IPS-NIHi7 (cell line): ENCODE measurements around the gene PDE4D.
"Not testable (repeated sequence)": the region's sequence is repeated elsewhere in the genome, so short reads cannot be mapped to it uniquely, and the experiment has no call there.

ENCODE experiments used
- DNase-seq: peaks from one replicate; pipeline ENCODE4 v3.0.0; 2012; ENCODE audit warnings: mixed read lengths; ENCODE audit errors: extremely low spot score

Gene PDE4D

GRCh38 chr5:59474324-59474723 lies 419.2 kb downstream of the PDE4D start:
- no peak for DNase-seq

DNA sequence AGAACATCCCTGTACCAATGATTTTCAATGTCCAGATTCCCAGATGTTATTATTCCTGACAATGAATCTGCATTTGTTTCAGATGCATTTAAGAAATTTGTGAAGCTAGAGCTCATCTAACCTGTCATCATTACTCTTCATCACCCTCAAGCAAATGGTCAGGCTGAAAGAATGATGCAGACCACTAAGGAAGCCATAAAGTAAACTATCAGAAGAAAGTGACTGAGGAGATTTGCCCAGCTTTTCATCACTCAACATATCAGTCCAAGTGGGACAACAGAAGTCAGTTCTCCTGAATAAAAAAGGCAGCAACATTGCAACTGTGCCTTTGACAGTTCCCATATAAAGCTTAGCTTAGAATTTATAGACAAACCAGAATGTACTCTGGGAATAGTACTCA lies 419.9 kb downstream of the PDE4D start:
- no peak for DNase-seq

GRCh38 chr5:59471463-59471862 lies 422.1 kb downstream of the PDE4D start:
- DNase-seq: no peak

DNA sequence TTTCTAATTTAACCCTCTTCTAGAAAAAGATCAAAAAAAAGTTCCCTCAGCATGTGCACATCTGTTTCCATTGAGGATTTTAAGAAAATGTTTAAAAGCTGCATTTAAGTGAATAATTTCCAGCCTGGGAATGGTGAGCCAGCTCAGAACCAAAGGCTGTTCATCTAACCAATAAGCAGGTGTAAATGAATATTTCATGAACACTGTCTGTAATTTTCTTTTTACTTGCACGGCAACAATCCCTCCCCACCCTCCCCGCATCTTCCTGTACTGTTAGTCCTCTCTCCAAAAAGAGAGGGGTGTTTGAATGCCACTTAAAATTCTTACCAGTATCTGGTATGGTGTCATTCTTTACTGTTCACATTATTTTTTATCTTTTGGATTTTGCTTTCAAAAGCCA lies 425.6 kb downstream of the PDE4D start:
- DNase-seq: no peak

GRCh38 chr5:59466271-59466670 lies 427.3 kb downstream of the PDE4D start:
- peak; percentile 25 for DNase-seq

DNA sequence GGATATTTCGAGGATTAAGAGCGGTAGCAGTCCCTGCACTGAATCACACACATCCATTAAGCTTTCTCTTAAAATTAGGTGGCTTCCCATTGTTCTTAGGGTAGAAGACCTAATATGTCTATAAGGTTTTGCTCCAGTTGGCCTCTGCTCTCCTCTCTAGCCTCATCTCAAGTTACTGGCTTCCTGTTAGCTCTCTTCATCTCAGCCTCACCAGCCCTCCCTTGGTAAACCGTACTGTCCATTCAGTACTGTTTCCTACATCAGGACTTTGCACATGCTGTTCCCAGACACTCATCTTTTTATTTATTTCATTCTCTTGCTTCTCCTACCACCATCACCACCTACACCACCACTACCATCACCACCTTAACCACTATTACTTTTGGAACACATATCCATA lies 428.6 kb downstream of the PDE4D start:
- no peak for DNase-seq

DNA sequence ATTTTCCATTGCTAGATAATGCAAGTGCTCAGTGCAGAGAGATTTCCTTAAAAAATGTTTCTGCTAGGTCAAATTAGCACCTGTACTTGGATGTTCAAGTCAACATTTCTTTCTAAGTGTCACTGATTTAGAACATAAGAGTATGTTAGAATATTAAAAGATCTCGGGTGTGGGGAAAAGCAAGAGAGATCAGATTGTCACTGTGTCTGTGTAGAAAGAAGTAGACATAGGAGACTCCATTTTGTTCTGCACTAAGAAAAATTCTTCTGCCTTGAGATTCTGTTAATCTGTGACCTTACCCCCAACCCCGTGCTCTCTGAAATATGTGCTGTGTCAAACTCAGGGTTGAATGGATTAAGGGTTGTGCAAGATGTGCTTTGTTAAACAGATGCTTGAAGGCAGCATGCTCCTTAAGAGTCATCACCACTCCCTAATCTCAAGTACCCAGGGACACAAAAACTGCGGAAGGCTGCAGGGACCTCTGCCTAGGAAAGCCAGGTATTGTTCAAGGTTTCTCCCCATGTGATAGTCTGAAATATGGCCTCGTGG lies 429.8 kb downstream of the PDE4D start:
- not testable (repeated sequence) for DNase-seq

DNA sequence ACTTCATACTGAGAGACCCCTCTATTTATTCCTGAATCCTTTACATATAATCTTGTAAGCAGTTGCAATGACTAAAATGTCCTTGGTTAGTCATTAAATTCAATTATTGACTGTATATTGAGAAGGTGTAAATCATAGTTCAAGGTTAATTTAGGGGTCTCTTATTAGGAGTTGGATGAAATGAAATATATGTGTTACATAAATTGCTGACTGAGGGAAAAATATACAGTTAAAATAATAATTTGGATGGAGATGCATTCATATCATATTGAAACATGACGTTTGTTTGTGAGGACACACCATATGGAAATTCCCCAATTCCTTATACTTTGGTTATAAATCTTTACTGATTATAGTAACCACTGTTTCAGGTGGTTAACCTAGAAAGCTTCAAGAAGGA lies 430.6 kb downstream of the PDE4D start:
- DNase-seq: no peak

- no peak for DNase-seq
Measured at GRCh38 chr5:59460368-59461153, 433.0 kb downstream of the PDE4D start.

GRCh38 chr5:59458966-59459729 lies 434.4 kb downstream of the PDE4D start:
- no peak for DNase-seq

DNA sequence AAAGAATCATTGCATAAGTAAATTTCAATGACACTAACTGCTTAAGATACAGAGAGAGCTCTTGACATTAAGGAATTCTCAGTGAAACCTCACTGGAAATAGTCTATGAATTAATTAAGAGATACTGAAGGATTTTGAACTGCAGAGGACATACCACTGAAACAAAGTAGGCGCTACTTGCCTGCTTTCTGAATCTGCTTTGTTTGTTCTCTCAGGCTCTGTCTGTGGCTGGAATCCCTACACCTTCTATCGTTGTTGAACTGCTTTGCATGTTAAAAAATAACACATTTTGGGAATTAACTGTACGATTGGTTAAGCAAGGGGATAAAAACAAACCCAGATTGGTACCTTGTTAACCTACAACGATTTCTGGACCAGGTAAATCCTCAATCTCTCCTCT lies 435.2 kb downstream of the PDE4D start:
- DNase-seq: no peak

GRCh38 chr5:59449905-59450644 lies 443.5 kb downstream of the PDE4D start:
- DNase-seq: no peak

GRCh38 chr5:59446356-59446755 lies 447.2 kb downstream of the PDE4D start:
- no peak for DNase-seq

GRCh38 chr5:59445741-59446140 lies 447.8 kb downstream of the PDE4D start:
- no peak for DNase-seq

- no peak for DNase-seq
Measured at GRCh38 chr5:59439303-59439702, 454.2 kb downstream of the PDE4D start.

DNA sequence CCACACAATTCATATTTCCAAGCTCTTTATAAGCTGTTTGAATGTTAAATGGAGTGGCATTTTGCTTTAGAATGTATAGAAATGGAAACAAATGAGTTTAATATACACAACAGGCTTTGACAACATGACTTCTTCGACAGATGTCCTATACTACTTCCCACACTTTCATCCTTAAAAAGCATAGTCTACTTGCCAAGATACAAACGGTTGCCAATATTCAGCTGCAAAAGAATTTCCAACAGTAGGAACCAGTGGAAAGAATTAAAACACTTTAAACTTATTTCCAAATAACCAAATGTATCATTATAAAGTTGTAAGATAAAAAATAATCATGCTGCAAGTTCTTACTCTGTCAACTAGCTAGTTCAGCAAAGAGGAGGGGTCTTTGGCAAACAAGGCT lies 456.4 kb downstream of the PDE4D start:
- no peak for DNase-seq

DNA sequence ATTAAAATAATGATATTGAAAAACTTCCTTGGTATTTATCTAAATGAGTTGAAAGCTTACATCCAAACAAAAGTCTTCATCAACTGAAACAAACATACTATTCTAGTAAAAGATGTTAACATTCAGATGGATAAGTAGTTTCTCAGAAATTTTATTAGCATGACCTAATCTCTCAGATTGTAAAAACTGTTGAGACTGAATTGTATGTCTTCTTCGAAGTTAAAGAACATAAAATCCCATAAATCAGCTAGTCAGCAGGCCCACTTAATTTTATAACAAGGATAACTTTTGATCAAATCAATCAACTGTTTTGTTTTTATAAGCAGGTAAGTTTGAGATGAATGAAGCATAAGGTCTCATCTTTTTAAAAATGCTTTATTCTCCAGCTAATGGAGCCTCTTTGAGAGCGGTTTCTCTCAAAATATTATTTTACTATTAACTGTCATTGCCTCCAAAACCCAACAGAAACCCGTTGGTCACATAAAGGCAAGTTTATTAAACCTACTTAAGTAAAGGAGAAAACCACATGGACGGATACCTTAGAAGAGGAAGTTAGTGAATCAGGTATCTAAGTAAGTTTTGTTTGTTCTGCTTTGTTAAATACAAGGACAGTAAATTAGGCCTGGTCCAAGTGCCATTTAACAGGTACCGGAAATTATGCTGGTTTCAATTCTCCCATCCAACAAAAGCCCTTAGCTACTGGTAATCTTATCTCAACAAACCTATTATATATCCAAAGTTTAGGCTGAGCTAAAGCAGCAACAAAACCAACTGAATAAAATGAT lies 457.0 kb downstream of the PDE4D start:
- DNase-seq: no peak

DNA sequence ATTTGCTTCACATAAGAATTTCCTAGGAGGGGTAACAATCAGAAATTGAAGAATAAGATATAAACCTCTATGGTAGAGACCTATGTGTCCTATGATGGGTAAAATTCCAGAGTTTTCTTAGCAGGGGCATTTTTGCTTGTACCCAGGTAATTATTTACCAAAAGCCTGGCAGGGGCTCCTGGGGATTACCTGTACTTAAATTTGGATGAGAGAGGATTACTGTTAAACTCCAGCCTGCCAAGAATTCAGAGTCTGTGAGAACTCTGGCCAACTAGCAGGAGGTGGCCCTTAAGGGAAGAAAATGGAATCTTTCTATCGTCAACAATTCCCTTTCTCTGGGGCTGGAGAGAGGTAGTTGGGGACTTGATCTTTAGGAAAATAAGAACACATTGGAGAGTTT lies 460.4 kb downstream of the PDE4D start:
- no peak for DNase-seq

DNA sequence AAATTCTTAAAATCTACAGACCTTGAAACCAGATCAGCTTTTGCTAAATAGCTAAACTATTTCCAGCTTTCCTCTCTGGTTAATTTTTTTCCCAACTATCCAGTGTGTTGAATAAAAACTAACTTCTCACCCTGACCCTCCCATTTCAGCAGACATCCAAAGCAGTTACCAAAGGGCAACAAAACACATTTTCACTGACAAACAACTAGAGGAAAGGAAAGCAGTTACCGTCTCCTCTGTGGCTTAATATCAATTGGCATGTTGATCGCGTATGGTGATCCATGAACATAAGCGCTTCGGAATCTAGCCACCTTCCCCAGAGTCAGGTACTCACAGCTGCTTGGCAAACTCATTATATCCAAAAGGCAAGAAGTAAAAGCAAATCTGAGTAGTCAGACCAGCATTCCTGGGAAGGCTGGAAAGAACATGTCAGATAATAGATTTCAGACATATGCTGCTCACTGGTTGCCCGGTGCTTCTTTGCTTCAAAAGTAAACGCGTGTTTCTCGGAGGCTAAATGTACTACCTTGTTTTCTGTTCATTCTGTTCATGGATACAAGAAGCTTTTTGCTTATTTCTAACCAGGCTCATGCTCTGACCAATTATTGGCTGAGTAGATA lies 463.4 kb downstream of the PDE4D start:
- DNase-seq: no peak

GRCh38 chr5:59428391-59428790 lies 465.1 kb downstream of the PDE4D start:
- no peak for DNase-seq

GRCh38 chr5:59424515-59424914 lies 469.0 kb downstream of the PDE4D start:
- DNase-seq: no peak
